Left renal pelvis (tissue), 4 donors: Measurements from ENCODE around the gene RBMXL3. TPM values are rescaled to one million over a fixed set of nuclear protein-coding genes. Genes with fewer than 3 reads are reported as not detected.
"Not testable (repeated sequence)": the region's sequence is repeated elsewhere in the genome, so short reads cannot be mapped to it uniquely, and the experiment has no call there.

Experiments used
- DNase-seq, 4 donors: peaks; one replicate each; pipeline ENCODE4 v3.0.0-alpha.2; 2013; ENCODE audit warnings: low read depth in 4 of 4, low spot score in 3 of 4
- polyA plus RNA-seq, 4 donors: library from polyadenylated mRNA; unstranded; fragments of 120-200 nt; gene quantifications; one replicate each; pipeline ENCODE4 v1.2.1, GENCODE V29; 2013; ENCODE audit not compliant: insufficient read length in 4 of 4

Gene RBMXL3
- polyA plus RNA-seq: not detected

GRCh38 chrX:115189110-115189509 is at the start of gene RBMXL3:
Gene RBMXL3, plus strand, starts transcription at chrX:115189410. Its CDS starts 32 bp downstream, at chrX:115189442.
- DNase-seq: no peak

GRCh38 chrX:115142057-115142456 is 47.2 kb upstream of the RBMXL3 start:
- no peak for DNase-seq

GRCh38 chrX:115147220-115147619 is 42.0 kb upstream of the RBMXL3 start:
- DNase-seq: no peak

- DNase-seq: no peak
Observed at GRCh38 chrX:115173181-115173580, 16.0 kb upstream of the RBMXL3 start.

- DNase-seq: no peak
Observed at GRCh38 chrX:115174548-115174947, 14.7 kb upstream of the RBMXL3 start.

GRCh38 chrX:115177932-115178331 is 11.3 kb upstream of the RBMXL3 start:
- no peak for DNase-seq

- no peak for DNase-seq
Observed at GRCh38 chrX:115178473-115178872, 10.7 kb upstream of the RBMXL3 start.

- DNase-seq: no peak
Observed at GRCh38 chrX:115183980-115184379, 5.2 kb upstream of the RBMXL3 start.

- no peak for DNase-seq
Observed at GRCh38 chrX:115189646-115190635, 731 bp downstream of the RBMXL3 start.

- no peak for DNase-seq
Observed at GRCh38 chrX:115190636-115191489, 1.7 kb downstream of the RBMXL3 start.

GRCh38 chrX:115191490-115192243 is 2.5 kb downstream of the RBMXL3 start:
- DNase-seq: no peak

GRCh38 chrX:115192244-115192700 is 3.1 kb downstream of the RBMXL3 start:
- DNase-seq: no peak

- no peak for DNase-seq
Observed at GRCh38 chrX:115204040-115204439, 14.8 kb downstream of the RBMXL3 start.

GRCh38 chrX:115209547-115209946 is 20.3 kb downstream of the RBMXL3 start:
- DNase-seq: not testable (repeated sequence)

GRCh38 chrX:115214151-115214550 is 24.9 kb downstream of the RBMXL3 start:
- no peak for DNase-seq

- no peak for DNase-seq
Observed at GRCh38 chrX:115214605-115215004, 25.4 kb downstream of the RBMXL3 start.

- DNase-seq: not testable (repeated sequence)
Observed at GRCh38 chrX:115217346-115217745, 28.1 kb downstream of the RBMXL3 start.

GRCh38 chrX:115226929-115227328 is 37.7 kb downstream of the RBMXL3 start:
- DNase-seq: no peak

GRCh38 chrX:115229337-115230003 is 40.3 kb downstream of the RBMXL3 start:
- no peak for DNase-seq
